Mesendoderm (in vitro differentiated cells): ENCODE results near the gene CLDN17.
A peak's percentile ranks its signal among the peaks of the same experiment; 100 is the strongest.

Source experiments
- DNase-seq: peaks from one replicate; pipeline ENCODE4 v3.0.0; 2013
- H2AK5ac ChIP-seq: 2 replicates; pipeline ENCODE4 v1.6.1; 2013; ENCODE audit warnings: low read length, inconsistent platforms
- H2BK120ac ChIP-seq: 2 replicates; pipeline ENCODE4 v1.6.1; 2013; ENCODE audit warnings: low read depth, mild to moderate bottlenecking, low read length, moderate library complexity, mixed read lengths
- H2BK15ac ChIP-seq: replicated peaks from 2 replicates; pipeline ENCODE4 v1.6.1; 2013; ENCODE audit warnings: low read depth, mild to moderate bottlenecking, moderate library complexity
- H2BK5ac ChIP-seq: 2 replicates; pipeline ENCODE4 v1.6.1; 2013; ENCODE audit warnings: low read length, inconsistent platforms
- H3K18ac ChIP-seq: 2 replicates; pipeline ENCODE4 v1.6.1; 2013; ENCODE audit warnings: mild to moderate bottlenecking, low read length, mixed read lengths
- H3K23ac ChIP-seq: one replicate; pipeline ENCODE4 v1.6.1; 2013; ENCODE audit warnings: low read length
- H3K27ac ChIP-seq: 2 replicates; pipeline ENCODE4 v1.5.1; 2013; ENCODE audit warnings: low read depth, mild to moderate bottlenecking, inconsistent platforms, low read length, moderate library complexity
- H3K27me3 ChIP-seq: 2 replicates; pipeline ENCODE4 v1.6.1; 2013; ENCODE audit warnings: low read length, control low read depth, mild to moderate bottlenecking, inconsistent platforms; ENCODE audit not compliant: insufficient read depth, poor library complexity
- H3K36me3 ChIP-seq: 2 replicates; pipeline ENCODE4 v1.6.1; 2013; ENCODE audit warnings: low read length, inconsistent platforms; ENCODE audit not compliant: control insufficient read depth, insufficient read depth
- H3K4ac ChIP-seq: one replicate; pipeline ENCODE4 v1.6.1; 2013; ENCODE audit warnings: low read depth, mild to moderate bottlenecking, low read length, moderate library complexity
- H3K4me1 ChIP-seq: 2 replicates; pipeline ENCODE4 v1.6.1; 2013; ENCODE audit warnings: low read depth, low read length, inconsistent platforms; ENCODE audit not compliant: control insufficient read depth
- H3K4me2 ChIP-seq: 2 replicates; pipeline ENCODE4 v1.6.1; 2013; ENCODE audit warnings: low read length
- H3K4me3 ChIP-seq: 2 replicates; pipeline ENCODE4 v1.5.1; 2013; ENCODE audit warnings: mild to moderate bottlenecking, low read length
- H3K56ac ChIP-seq: one replicate; pipeline ENCODE4 v1.6.1; 2013; ENCODE audit warnings: low read length
- H3K79me1 ChIP-seq: 2 replicates; pipeline ENCODE4 v1.6.1; 2013; ENCODE audit warnings: low read length, inconsistent platforms
- H3K79me2 ChIP-seq: 2 replicates; pipeline ENCODE4 v1.6.1; 2013; ENCODE audit warnings: mild to moderate bottlenecking, low read length; ENCODE audit not compliant: control insufficient read depth, insufficient read depth
- H3K9ac ChIP-seq: 2 replicates; pipeline ENCODE4 v1.6.1; 2013; ENCODE audit warnings: low read length, inconsistent platforms
- H4K5ac ChIP-seq: one replicate; pipeline ENCODE4 v1.6.1; 2013; ENCODE audit warnings: low read length
- H4K8ac ChIP-seq: one replicate; pipeline ENCODE4 v1.6.1; 2013; ENCODE audit warnings: low read depth, mild to moderate bottlenecking, control low read depth, low read length, moderate library complexity
- WGBS: extraction: QIAGEN DNeasy Blood & Tissue Kit; methylation state at CpG from one replicate; pipeline ENCODE4 v1.1.7; 2013; ENCODE audit warnings: low lambda C conversion rate, missing lambda C conversion rate; ENCODE audit not compliant: insufficient coverage; ENCODE audit errors: extremely low coverage; 5-methylcytosine and 5-hydroxymethylcytosine counted together

The CLDN17 gene

GRCh38 chr21:30152792-30153191, 13.8 kb downstream of the CLDN17 start:
- Histone ChIP-seq H3K56ac (no peak overlapping the region), H3K27ac (no peak overlapping the region), H3K4ac (no peak overlapping the region), H3K4me2 (no peak overlapping the region), H2BK5ac (no peak overlapping the region), H3K4me1 (no peaks in the 10 kb centered on the region), H3K4me3 (no peak overlapping the region), H3K79me2 (no peaks in the 10 kb centered on the region), H2BK15ac (no peak overlapping the region), H3K23ac (no peak overlapping the region), H3K36me3 (no peaks in the 10 kb centered on the region), H3K27me3 (no peaks in the 10 kb centered on the region), H4K8ac (no peak overlapping the region), H2AK5ac (no peak overlapping the region), H3K18ac (no peak overlapping the region), H4K5ac (no peak overlapping the region), H3K79me1 (no peaks in the 10 kb centered on the region), H2BK120ac (no peak overlapping the region), H3K9ac (no peak overlapping the region)
- DNase-seq = no peak

- Histone ChIP-seq H2BK5ac (no peak overlapping the region), H4K8ac (no peak overlapping the region), H3K18ac (no peak overlapping the region), H3K27me3 (no peaks in the 10 kb centered on the region), H3K4me1 (no peaks in the 10 kb centered on the region), H3K56ac (no peak overlapping the region), H2BK15ac (no peak overlapping the region), H2AK5ac (no peak overlapping the region), H3K4me3 (no peak overlapping the region), H3K4me2 (no peak overlapping the region), H2BK120ac (no peak overlapping the region), H4K5ac (no peak overlapping the region), H3K4ac (no peak overlapping the region), H3K9ac (no peak overlapping the region), H3K79me1 (no peaks in the 10 kb centered on the region), H3K79me2 (no peaks in the 10 kb centered on the region), H3K27ac (no peak overlapping the region), H3K23ac (no peak overlapping the region), H3K36me3 (no peaks in the 10 kb centered on the region)
- WGBS = no CpG with 5 or more reads among the region's 1 CpG
- DNase-seq = no peak
These were observed 17.7 kb downstream of the CLDN17 start for GRCh38 chr21:30148906-30149305.

- H3K23ac ChIP-seq = no peak overlapping the region
- H2BK15ac ChIP-seq = no peak overlapping the region
- no peak overlapping the region for H4K5ac ChIP-seq
- H3K4me3 ChIP-seq = no peak overlapping the region
- no peaks in the 10 kb centered on the region for H3K36me3 ChIP-seq
- no peaks in the 10 kb centered on the region for H3K27me3 ChIP-seq
- H3K4me2 ChIP-seq = no peak overlapping the region
- no peaks in the 10 kb centered on the region for H3K79me2 ChIP-seq
- no peaks in the 10 kb centered on the region for H3K4me1 ChIP-seq
- H3K9ac ChIP-seq = no peak overlapping the region
- H3K4ac ChIP-seq = no peak overlapping the region
- no peak overlapping the region for H2BK5ac ChIP-seq
- no CpG with 5 or more reads among the region's 16 CpGs for WGBS
- no peak overlapping the region for H3K27ac ChIP-seq
- no peak overlapping the region for H2BK120ac ChIP-seq
- H3K56ac ChIP-seq = no peak overlapping the region
- H2AK5ac ChIP-seq = no peak overlapping the region
- DNase-seq = peak; percentile 8
- no peak overlapping the region for H4K8ac ChIP-seq
- H3K18ac ChIP-seq = no peak overlapping the region
- H3K79me1 ChIP-seq = no peaks in the 10 kb centered on the region
These were observed 19.9 kb downstream of the CLDN17 start for GRCh38 chr21:30146558-30147282.

- no peak overlapping the region for H3K9ac ChIP-seq
- H3K4ac ChIP-seq = no peak overlapping the region
- H3K4me3 ChIP-seq = no peak overlapping the region
- H4K8ac ChIP-seq = no peak overlapping the region
- H3K23ac ChIP-seq = no peak overlapping the region
- no peak overlapping the region for H4K5ac ChIP-seq
- H3K79me2 ChIP-seq = no peaks in the 10 kb centered on the region
- H3K4me1 ChIP-seq = no peaks in the 10 kb centered on the region
- H3K27ac ChIP-seq = no peak overlapping the region
- H2BK15ac ChIP-seq = no peak overlapping the region
- no peak overlapping the region for H2AK5ac ChIP-seq
- WGBS = no CpG with 5 or more reads among the region's 6 CpGs
- H3K27me3 ChIP-seq = no peaks in the 10 kb centered on the region
- H3K36me3 ChIP-seq = no peaks in the 10 kb centered on the region
- H3K56ac ChIP-seq = no peak overlapping the region
- H3K79me1 ChIP-seq = no peaks in the 10 kb centered on the region
- no peak for DNase-seq
- H2BK5ac ChIP-seq = no peak overlapping the region
- no peak overlapping the region for H3K4me2 ChIP-seq
- no peak overlapping the region for H3K18ac ChIP-seq
- no peak overlapping the region for H2BK120ac ChIP-seq
These were observed 28.1 kb downstream of the CLDN17 start for GRCh38 chr21:30138483-30138882.

- Histone ChIP-seq H3K27me3 (no peaks in the 10 kb centered on the region), H3K23ac (no peak overlapping the region), H3K36me3 (no peaks in the 10 kb centered on the region), H4K5ac (no peak overlapping the region), H3K27ac (no peak overlapping the region), H2BK15ac (no peak overlapping the region), H4K8ac (no peak overlapping the region), H2AK5ac (no peak overlapping the region), H3K79me1 (no peaks in the 10 kb centered on the region), H3K9ac (no peak overlapping the region), H2BK120ac (no peak overlapping the region), H3K4ac (no peak overlapping the region), H3K56ac (no peak overlapping the region), H3K4me3 (no peak overlapping the region), H3K79me2 (no peaks in the 10 kb centered on the region), H3K4me2 (no peak overlapping the region), H3K18ac (no peak overlapping the region), H2BK5ac (no peak overlapping the region), H3K4me1 (no peaks in the 10 kb centered on the region)
- no CpG with 5 or more reads among the region's 18 CpGs for WGBS
- no peak for DNase-seq
These were observed 37.4 kb downstream of the CLDN17 start for GRCh38 chr21:30129246-30129645.

- H3K9ac ChIP-seq = no peak overlapping the region
- no peak overlapping the region for H2BK15ac ChIP-seq
- H3K4me1 ChIP-seq = no peaks in the 10 kb centered on the region
- H3K79me1 ChIP-seq = no peaks in the 10 kb centered on the region
- no peak overlapping the region for H4K8ac ChIP-seq
- H3K56ac ChIP-seq = no peak overlapping the region
- no peaks in the 10 kb centered on the region for H3K27me3 ChIP-seq
- DNase-seq = no peak
- no peaks in the 10 kb centered on the region for H3K79me2 ChIP-seq
- no peak overlapping the region for H3K23ac ChIP-seq
- H3K4me2 ChIP-seq = no peak overlapping the region
- H3K4ac ChIP-seq = no peak overlapping the region
- H3K4me3 ChIP-seq = no peak overlapping the region
- no peak overlapping the region for H2AK5ac ChIP-seq
- no peak overlapping the region for H3K18ac ChIP-seq
- H2BK5ac ChIP-seq = no peak overlapping the region
- H2BK120ac ChIP-seq = no peak overlapping the region
- H4K5ac ChIP-seq = no peak overlapping the region
- H3K36me3 ChIP-seq = no peaks in the 10 kb centered on the region
- no peak overlapping the region for H3K27ac ChIP-seq
These were observed 40.0 kb downstream of the CLDN17 start for GRCh38 chr21:30126576-30126975.
